NCI-H128 (cell line): Measurements from ENCODE around the gene MRPL46.
"Not testable (repeated sequence)": the region's sequence is repeated elsewhere in the genome, so short reads cannot be mapped to it uniquely, and the experiment has no call there.

Source experiments
- DNase-seq: peaks from one replicate; lab custom pipeline; 2025; ENCODE audit not compliant: unreplicated experiment; lab: John Stamatoyannopoulos, UW

Gene MRPL46

GRCh38 chr15:88447206-88447605, 20.0 kb downstream of the MRPL46 start:
- DNase-seq = no peak

- no peak for DNase-seq
Observed at GRCh38 chr15:88441076-88441730, 26.0 kb downstream of the MRPL46 start.

- DNase-seq = no peak
Observed at GRCh38 chr15:88440021-88440420, 27.2 kb downstream of the MRPL46 start.

DNA sequence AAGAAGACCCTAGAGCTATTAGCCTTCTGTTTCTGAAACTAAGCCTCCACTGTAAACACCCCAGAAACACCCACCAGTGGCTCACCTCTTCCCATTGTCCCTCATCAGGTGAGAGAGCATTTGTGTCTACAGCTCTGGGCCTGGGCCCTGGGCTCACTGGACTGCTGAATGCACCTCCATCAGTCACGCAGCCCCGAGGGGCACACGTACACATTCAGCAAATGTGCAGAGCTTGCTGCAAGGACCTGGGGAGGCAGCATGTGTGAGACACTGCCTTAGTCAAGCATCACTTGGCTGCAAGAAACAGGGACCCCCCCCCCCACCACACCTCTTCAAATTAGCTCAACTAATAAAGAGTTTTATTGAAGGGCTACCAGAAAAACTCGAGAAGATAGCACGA, 29.0 kb downstream of the MRPL46 start:
- no peak for DNase-seq

DNA sequence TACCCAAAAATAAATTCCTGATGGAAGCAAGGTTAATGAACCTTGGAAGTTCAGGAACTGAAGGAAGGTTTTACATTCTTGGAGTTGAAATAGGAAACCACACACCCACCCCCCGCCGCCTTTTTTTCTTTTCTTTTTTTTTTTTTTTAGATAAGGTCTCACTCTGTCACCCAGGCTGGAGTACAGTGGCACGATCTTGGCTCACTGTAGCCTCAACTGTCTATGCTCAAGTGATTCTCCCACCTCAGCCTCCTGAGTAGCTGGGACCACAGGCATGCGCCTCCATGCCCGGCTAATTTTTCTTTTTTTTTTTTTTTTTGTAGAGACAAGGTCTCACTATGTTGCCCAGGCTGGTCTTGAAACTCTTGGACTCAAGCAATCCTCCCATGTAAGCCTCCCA, 33.1 kb downstream of the MRPL46 start:
- DNase-seq = not testable (repeated sequence)

DNA sequence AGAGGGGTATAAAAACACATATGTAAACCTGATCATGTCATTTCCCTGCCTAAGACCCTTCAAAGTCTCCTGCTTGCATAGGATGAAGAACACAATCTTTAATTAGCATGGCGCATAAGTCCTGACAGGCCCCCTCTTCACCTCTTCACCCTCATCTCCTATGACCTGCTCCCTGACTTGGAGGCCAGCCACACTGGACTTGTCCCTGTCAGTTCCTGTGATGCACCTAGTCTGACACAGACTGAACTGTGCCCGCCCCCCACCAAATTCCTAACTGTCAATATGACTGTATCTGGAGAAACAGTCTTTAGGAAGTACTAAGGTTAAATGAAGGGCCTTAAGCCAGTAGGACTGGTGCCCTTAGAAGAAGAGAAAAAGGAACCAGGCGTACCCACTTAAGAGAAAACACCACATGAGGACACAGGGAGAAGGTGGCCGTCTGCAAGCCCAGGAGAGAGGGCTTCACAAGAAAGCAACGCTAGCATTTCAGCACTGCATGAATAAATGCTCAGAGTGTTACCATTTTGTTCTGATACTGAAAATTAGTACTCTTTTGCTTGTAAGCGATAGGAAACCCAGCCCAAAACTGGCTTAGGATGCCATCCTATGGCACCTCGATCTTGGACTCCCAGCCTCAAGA, 34.0 kb downstream of the MRPL46 start:
- no peak for DNase-seq

DNA sequence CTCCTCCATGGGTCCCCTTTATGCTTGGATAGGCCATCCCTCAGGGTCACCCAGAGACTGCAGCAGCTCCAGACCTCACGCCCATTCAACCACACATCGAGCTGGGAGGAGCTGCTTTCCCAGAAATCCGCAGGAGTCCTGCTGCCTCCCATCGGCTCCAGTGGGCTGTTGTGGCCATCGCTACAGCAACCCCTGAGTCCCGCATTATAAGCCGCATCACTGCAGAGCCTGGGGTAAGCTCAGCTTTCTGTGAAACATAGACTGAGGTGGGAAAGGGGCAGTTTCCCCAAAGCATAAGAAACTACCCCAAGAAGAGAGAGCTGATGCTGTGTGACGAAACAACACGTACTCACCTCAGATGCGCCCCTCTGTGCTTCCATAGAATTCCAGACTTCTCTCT, 35.7 kb downstream of the MRPL46 start:
- DNase-seq = no peak

DNA sequence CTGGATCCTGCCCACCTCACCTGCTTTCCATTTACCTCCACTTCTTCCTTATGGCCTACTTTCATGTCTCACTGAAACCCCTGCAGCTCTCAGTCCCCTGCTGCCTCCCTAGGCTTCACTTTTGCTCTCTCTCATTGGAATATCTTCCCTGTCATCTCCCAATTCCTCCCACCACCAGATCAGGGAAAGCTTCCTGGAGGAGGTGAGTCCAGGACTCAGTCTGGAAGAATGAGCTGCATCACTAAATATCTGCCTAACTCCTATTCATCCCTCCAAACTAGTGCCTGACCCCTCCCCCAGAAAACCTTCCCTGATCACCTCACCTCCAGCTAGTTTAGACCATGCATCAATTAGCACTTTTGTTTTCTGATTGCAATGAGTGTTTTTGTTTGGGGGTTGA, 37.1 kb downstream of the MRPL46 start:
- no peak for DNase-seq

DNA sequence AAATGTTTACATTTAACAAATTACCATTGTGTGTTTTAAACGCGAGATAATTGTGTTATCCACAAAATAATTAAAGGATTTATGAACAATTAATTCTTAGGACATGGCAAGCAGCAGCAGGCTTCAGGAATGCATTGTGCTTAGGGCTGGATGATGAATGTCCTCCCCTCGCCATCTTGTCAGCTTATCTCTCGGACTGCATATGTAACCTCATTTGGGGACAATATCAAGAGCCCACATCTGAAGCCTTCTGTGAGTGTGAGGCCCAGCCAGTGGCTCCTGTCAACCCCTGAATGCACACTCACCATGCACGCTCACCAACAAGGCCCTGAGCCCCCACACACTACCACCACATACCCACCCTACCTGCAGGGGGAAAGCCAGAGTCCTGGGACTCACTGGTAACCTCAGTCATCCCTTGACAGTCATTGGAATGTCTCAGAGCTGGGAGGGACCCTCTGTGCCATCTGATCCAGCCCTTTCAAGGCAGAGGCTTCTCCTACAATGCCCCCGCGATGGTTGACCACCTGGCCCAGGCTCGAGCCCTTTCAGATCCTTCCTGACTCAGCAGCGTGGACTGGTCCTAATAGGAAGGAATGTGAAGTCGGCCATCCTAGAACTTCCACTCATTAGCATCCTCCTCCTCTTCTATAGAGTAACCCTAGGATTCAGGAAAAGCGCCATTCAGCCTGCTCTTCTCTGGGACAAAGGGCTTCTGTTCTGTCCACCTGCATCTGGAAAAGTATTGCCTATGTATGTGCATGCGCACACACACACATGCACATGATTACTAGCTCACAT, 38.2 kb downstream of the MRPL46 start:
- no peak for DNase-seq

- no peak for DNase-seq
Observed at GRCh38 chr15:88428053-88428452, 39.1 kb downstream of the MRPL46 start.

DNA sequence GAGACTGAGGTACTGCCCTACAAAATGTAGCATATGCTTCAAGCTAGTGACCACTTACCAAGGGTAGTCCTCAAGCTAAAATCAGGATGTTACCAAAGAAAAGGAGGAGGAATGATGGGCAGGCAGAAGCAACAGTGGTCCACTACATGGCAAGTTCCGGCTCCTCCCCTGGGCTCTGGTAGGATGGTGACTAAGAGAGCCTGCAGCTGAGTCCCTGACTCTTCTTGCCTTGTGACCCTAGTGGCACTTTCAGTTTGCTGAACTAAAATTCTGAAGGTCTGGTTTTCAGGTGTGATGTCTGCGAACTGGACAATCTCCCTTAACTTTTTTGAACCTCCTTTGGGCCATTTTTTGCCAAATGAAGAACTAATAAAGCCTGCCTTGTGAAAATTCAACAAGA, 40.9 kb downstream of the MRPL46 start:
- DNase-seq = no peak

DNA sequence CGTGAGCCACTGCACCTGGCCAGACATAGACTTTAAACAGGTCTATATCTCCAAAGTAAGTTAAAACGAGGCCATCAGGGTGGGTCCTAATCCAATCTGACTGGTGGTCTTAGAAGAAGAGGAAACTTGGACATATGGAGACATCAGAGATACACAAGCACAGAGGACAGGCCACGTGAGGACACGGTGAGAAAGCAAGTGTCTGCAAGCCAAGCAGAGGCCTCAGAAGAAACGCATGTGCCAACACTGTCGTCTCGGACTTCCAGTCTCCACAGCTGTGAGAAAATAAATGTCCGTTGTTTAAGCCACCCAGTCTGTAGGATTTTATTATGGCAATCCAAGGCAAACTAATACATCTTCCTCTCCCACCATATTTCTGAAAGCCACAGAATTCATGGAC, 43.9 kb downstream of the MRPL46 start:
- DNase-seq = no peak

DNA sequence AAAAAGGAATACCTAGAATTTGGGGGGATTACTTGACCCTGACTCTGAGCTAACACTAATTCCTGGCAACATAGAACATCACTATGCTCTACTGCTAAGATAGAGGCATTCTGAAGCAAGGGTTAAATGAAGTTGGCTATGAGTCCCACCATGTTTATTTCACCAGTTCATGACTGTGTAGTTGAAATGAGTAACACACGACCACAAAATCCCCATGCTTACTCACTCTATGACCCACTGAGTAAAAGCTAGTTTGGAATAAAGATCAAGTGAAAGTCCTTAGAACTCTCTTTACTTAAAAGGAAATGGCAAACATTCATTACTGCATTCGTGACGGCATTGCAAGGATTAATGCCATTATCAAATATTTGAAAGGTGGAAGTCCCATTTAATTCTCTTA, 47.4 kb downstream of the MRPL46 start:
- no peak for DNase-seq
